SJCRH30 (cell line): Measurements from ENCODE around the gene SBF2. TPM values are rescaled to one million over a fixed set of nuclear protein-coding genes. Genes with fewer than 3 reads are reported as not detected.
A peak's percentile ranks its signal among the peaks of the same experiment; 100 is the strongest.

ENCODE experiments used
- DNase-seq, 2 experiments: peaks; one replicate each; pipeline ENCODE4 v3.0.0-alpha.2; 2015 to 2020
- H3K27ac ChIP-seq: fragments of 250-450 bp; sonication (Bioruptor Pico); 2 replicates; pipeline ENCODE4 v1.5.1; 2020; ENCODE audit warnings: mild to moderate bottlenecking, moderate library complexity
- H3K27me3 ChIP-seq: fragments of 250-450 bp; sonication (Bioruptor Pico); 2 replicates; pipeline ENCODE4 v1.5.1; 2020; ENCODE audit warnings: mild to moderate bottlenecking, moderate library complexity
- H3K36me3 ChIP-seq: fragments of 250-450 bp; sonication (Bioruptor Pico); 2 replicates; pipeline ENCODE4 v1.5.1; 2020; ENCODE audit warnings: mild to moderate bottlenecking, moderate library complexity
- H3K4me1 ChIP-seq: fragments of 250-450 bp; sonication (Bioruptor Pico); 2 replicates; pipeline ENCODE4 v1.5.1; 2020; ENCODE audit warnings: mild to moderate bottlenecking, moderate library complexity
- H3K4me3 ChIP-seq: fragments of 250-450 bp; sonication (Bioruptor Pico); 2 replicates; pipeline ENCODE4 v1.5.1; 2020; ENCODE audit warnings: mild to moderate bottlenecking, moderate library complexity
- H3K9me3 ChIP-seq: fragments of 250-450 bp; sonication (Bioruptor Pico); replicated peaks from 2 replicates; pipeline ENCODE4 v1.5.1; 2020; ENCODE audit warnings: mild to moderate bottlenecking, moderate library complexity
- total RNA-seq: library from RNA; depleted of rRNA; stranded (reverse); fragments of >200 nt; shearing (Covaris generic); gene quantifications from 2 replicates; pipeline ENCODE4 v1.2.3, GENCODE V29; 2014

SBF2 gene
- total RNA-seq, 1 experiment from 2014 or later: 34.7 TPM

DNA sequence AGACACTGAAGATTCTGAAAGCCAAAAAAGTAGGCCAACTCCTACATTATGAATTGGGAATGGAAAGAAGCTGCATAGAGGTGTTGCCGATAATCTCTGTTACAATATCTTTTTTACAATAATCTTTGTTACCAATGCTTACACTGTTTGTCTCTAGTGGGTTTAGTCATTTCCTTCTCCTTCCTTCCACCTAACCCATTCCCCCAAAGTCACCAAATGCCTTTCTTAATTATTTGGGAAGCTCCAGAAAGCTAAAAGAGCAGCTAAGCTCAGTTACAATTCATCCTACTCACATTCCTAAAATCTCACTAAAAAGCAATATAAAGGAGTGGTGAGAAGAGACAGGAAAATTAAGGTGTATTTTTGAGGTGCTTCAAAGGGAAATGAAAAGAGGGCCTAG lies 316.5 kb downstream of the SBF2 start:
- DNase-seq: no peak
- Histone ChIP-seq H3K4me3 (no peak overlapping the region), H3K4me1 (no peaks in the 10 kb centered on the region), H3K27ac (no peak overlapping the region), H3K27me3 (no peaks in the 10 kb centered on the region), H3K9me3 (no peaks in the 10 kb centered on the region), H3K36me3 (peaks cover 10% of the 10 kb centered on the region; the same call in 1 of the 2 replicates)

DNA sequence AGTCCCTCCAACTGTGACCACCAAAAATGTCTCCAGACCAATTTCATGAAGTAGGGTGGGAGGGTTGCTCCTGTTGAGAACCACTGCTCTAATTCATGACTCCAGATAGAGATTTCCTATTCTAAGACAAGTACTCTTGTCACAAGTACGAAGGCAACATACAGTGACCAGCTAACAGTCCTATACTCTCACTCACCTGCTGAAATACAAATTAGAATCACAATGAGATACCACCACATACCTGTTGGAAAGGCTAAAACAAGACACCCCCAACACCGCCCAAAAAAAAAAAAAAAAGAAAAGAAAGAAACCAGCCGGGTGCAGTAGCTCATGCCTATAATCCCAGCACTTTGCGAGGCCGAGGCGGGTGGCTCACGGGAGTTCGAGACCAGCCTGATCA lies 319.6 kb downstream of the SBF2 start:
- no peak for DNase-seq
- peaks cover 8% of the 10 kb centered on the region for H3K36me3 ChIP-seq
- no peaks in the 10 kb centered on the region for H3K9me3 ChIP-seq
- H3K4me3 ChIP-seq: no peak overlapping the region
- H3K27me3 ChIP-seq: no peaks in the 10 kb centered on the region
- H3K27ac ChIP-seq: no peak overlapping the region
- H3K4me1 ChIP-seq: no peaks in the 10 kb centered on the region

DNA sequence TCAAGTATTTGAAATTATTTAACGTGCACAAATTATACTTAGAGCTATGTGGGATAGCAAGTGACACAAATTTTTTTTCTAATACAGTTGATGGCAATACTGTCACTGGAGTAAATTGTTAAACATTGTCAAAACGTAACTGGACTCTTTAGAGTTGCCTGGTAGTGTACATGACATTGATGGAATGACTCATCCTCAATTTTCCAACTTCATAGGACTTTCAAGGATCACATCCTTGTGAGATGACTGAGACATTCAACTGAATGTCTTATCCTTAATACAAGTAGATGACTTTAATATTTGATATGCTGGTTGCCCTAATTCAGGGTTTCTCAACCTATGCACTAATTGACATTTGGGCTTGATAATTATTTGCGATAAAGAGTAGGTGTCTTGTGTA lies 320.1 kb downstream of the SBF2 start:
- no peak for DNase-seq
- no peak overlapping the region for H3K27ac ChIP-seq
- H3K36me3 ChIP-seq: peaks cover 5% of the 10 kb centered on the region
- no peaks in the 10 kb centered on the region for H3K9me3 ChIP-seq
- H3K4me3 ChIP-seq: no peak overlapping the region
- H3K4me1 ChIP-seq: no peaks in the 10 kb centered on the region
- H3K27me3 ChIP-seq: no peaks in the 10 kb centered on the region

DNA sequence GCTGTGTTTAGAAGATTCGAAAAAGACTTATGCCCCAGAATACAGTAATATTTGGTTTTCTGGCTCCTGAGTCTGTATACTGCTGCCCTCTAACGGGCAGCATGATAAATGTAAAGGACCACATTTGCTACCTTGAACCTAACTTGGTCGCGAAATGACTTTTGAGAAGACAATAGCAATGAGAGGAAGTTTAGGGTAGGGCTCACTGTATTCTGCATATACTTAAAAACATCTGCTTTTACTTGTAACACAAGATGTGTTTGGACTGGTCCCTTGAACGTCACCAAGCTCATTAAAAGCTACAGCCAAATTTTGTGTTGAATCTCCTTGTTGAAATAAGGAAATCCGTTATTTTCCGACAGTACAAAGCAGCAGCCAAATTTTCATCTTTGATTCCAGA lies 321.0 kb downstream of the SBF2 start:
- Histone ChIP-seq H3K27ac (no peak overlapping the region), H3K4me3 (no peak overlapping the region)
- DNase-seq: peak in 1 of 2 experiments; percentile 7

DNA sequence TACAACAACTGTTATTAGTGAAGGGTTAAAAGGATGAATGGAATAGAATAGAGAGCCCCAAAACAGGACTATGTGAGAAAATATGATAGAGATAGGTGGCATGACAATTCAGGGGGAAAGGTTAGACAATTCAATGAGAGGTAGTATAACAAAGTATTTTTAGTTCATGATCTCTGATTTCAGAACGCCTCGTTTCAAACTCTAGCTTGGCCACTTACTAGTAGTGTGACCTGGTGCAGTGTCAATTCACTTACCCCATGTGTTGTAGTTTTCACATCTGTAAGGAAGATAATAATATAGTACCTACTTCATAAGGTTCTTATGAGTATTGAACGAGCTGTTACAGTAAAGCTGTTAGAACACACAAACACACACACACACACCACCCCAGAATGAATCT lies 322.1 kb downstream of the SBF2 start:
- Histone ChIP-seq H3K9me3 (no peaks in the 10 kb centered on the region), H3K27me3 (no peaks in the 10 kb centered on the region), H3K4me3 (no peak overlapping the region), H3K4me1 (no peaks in the 10 kb centered on the region), H3K36me3 (peaks cover 7% of the 10 kb centered on the region), H3K27ac (no peak overlapping the region)
- DNase-seq: no peak

More for the DNA sequence above, 321.0 kb downstream of the SBF2 start:
- Histone ChIP-seq H3K27me3 (no peaks in the 10 kb centered on the region), H3K4me1 (no peaks in the 10 kb centered on the region), H3K9me3 (no peaks in the 10 kb centered on the region), H3K36me3 (peaks cover 6% of the 10 kb centered on the region)

DNA sequence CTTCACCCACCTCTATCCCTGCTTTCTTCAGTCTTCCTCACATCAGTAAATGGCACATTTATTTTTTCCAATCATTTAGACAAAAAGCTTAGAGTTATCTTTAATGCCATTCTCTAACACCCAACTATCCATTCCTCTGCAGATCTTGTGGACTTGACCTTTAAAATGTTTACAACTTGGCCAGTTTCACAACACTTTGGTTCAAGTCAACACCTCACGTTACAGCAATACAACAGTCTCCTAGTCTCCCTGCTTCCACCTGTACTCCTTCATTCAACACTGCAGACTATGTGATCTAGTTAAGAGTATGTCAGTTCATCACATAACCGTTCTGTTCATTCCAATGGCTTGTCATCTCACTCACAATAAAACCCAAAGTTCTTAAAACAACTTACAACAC lies 325.0 kb downstream of the SBF2 start:
- Histone ChIP-seq H3K27ac (no peak overlapping the region), H3K27me3 (no peaks in the 10 kb centered on the region), H3K36me3 (peaks cover 8% of the 10 kb centered on the region), H3K9me3 (no peaks in the 10 kb centered on the region), H3K4me3 (no peak overlapping the region), H3K4me1 (no peaks in the 10 kb centered on the region)
- DNase-seq: no peak

DNA sequence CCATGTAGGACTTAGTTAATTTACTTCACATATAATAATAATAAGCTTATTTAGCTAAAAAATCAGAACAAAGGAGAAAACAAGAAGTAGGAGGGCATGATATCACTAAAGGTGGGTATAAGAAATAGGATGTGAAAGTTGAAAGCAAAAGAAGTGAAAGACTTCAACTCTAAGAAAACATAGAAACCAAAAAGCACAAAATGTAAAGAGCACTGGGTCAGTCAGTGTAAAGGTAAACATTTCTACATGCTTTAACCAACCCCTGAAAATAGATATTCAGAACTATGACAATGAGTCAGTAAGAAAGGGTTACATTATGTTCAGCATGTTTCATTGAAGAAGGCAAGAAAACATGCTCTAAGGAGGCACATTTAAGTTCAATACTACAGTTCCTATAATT lies 331.3 kb downstream of the SBF2 start:
- no peaks in the 10 kb centered on the region for H3K27me3 ChIP-seq
- H3K4me3 ChIP-seq: no peak overlapping the region
- no peaks in the 10 kb centered on the region for H3K9me3 ChIP-seq
- H3K4me1 ChIP-seq: no peaks in the 10 kb centered on the region
- no peak overlapping the region for H3K27ac ChIP-seq
- no peak for DNase-seq
- peaks cover 14% of the 10 kb centered on the region for H3K36me3 ChIP-seq

DNA sequence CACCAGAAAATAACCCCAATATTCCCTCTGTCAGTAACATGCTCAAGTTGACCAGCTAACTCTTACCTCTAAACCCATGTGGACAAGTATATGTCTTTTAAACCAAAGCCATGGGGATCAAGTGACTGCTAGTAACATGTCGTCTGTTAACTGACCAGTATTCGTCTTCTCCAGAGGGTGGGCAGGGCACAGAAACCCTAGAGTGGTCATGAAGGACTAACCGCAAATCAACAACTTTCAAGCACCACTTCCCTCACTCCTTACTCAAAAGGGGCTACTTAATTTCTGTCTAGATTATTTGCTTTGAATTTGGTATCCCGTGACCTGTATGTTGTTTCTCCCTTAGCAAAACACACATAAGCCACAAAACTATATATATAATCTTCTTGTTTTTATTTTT lies 336.9 kb downstream of the SBF2 start:
- Histone ChIP-seq H3K36me3 (peaks cover 5% of the 10 kb centered on the region), H3K9me3 (no peaks in the 10 kb centered on the region), H3K4me1 (no peaks in the 10 kb centered on the region), H3K27me3 (no peaks in the 10 kb centered on the region), H3K27ac (no peak overlapping the region), H3K4me3 (no peak overlapping the region)
- DNase-seq: no peak

DNA sequence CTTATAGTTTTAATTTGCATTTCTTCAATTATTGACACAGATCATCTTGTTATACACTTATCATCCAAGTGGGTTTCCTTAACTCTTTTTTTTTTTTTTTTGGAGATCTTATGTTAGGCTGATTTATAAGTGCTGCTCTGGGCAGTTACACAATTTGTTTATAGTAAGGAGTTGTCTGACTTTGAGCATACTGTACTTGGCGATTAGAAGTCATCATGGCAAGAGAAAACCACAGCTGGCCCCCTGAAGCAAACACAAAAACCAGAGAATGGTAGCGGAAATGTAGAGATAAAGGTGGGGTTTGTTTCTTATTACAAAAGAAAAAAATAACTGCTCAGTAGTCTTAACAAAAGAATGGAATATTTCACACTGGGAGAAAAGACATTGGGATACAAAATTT lies 337.5 kb downstream of the SBF2 start:
- no peak overlapping the region for H3K27ac ChIP-seq
- no peaks in the 10 kb centered on the region for H3K9me3 ChIP-seq
- H3K27me3 ChIP-seq: no peaks in the 10 kb centered on the region
- no peaks in the 10 kb centered on the region for H3K4me1 ChIP-seq
- DNase-seq: no peak
- H3K4me3 ChIP-seq: no peak overlapping the region
- peaks cover 5% of the 10 kb centered on the region for H3K36me3 ChIP-seq

DNA sequence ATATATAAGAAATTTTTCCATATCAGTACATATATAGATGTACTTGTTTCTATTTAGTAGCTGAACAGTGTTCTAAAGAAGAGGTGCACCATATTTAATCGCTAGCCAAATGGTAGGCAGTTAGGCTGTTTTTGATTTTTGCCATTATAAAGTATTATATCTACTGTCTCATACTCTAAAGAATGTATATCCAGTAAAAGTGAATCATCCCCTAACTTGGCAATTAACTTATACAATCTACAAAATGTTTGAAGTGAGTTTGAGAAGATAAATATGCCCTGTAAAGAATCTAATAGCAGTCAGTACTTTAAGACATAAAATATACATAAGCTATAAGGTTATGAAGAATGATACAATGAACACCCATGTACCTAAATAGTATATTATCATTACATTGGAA lies 338.6 kb downstream of the SBF2 start:
- Histone ChIP-seq H3K4me1 (no peaks in the 10 kb centered on the region), H3K27ac (no peak overlapping the region), H3K9me3 (no peaks in the 10 kb centered on the region), H3K27me3 (no peaks in the 10 kb centered on the region), H3K4me3 (no peak overlapping the region), H3K36me3 (peaks cover 5% of the 10 kb centered on the region)
- no peak for DNase-seq

DNA sequence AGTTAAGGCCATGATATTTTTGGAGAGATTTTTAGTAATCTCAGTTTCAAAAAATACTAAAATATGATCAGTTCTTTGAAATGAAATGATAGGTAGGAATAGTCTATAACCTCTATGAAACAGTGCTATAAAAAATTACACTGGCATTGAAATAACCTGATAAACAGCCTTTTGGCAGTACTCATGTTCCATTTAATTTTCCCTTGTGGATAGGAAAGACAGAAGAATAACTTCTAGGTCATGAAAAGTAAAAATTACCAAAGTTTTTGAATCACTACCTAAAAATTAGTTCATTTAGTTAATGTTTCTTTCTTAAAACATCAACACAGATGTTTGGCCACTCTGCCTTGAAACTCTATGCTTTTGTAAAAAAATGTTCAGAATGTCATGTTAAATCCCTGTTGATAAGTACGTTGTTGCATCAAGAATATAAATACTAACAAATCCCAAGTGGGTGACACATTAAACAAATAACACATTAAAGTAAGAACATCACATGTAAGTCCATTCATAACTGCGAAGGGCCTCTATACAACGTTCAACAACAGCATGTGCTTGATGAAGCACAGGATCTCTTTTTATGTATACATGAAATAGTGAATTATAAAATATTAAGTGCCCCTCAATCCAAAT lies 339.9 kb downstream of the SBF2 start:
- Histone ChIP-seq H3K27ac (no peak overlapping the region), H3K9me3 (no peaks in the 10 kb centered on the region), H3K27me3 (no peaks in the 10 kb centered on the region), H3K4me3 (no peak overlapping the region), H3K36me3 (no peaks in the 10 kb centered on the region), H3K4me1 (no peaks in the 10 kb centered on the region)
- DNase-seq: no peak

DNA sequence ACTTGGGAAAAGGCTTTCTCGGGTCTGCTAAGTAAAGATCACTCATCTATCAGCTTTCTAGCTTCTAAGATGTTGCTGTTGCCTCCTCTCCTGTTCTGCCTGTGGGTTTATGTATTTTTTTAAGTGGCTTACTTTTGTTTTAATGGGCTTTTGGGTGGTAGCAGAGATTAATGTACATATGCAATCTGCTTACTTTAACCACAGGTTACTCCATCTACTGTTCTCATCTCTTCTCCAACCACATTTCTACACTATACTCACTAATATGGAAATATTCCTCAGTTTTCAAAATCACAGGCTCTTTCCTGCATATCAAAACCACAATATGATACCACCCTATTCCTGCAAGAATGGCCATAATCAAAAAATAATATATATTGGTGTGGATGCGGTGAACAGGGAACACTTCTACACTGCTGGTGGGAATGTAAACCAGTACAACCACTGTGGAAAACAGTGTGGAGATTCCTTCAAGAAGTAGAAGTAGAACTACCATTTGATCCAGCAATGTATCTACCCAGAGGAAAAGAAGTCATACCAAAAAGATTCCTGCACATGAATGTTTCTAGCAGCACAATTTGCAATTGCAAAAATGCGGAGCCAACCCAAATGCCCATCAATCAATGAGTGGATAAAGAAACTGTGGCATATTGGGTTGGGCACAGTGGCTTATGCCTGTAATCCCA lies 341.4 kb downstream of the SBF2 start:
- Histone ChIP-seq H3K9me3 (no peaks in the 10 kb centered on the region), H3K27ac (no peak overlapping the region), H3K27me3 (no peaks in the 10 kb centered on the region), H3K36me3 (no peaks in the 10 kb centered on the region), H3K4me1 (no peaks in the 10 kb centered on the region), H3K4me3 (no peak overlapping the region)
- DNase-seq: no peak

DNA sequence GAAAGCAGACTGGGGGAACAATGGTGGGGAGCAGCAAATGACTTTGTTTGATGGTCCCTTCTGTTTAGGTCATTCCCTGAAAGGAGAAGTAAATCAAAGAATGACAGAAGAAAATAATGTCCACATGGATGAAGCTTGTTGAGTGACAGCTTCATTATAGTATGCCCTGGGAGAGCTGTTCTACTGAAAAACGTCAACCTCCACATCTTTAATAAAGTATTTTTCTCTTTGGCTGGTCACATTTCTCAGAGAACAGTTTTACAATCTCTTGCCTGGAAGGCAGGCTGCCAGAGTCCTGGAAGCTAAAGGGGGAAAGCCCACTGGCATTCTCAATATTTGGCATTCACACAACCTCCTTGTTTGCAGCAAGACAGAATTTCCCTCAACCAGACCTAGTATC lies 342.2 kb downstream of the SBF2 start:
- H3K4me1 ChIP-seq: no peaks in the 10 kb centered on the region
- no peak for DNase-seq
- H3K4me3 ChIP-seq: no peak overlapping the region
- no peak overlapping the region for H3K27ac ChIP-seq
- H3K27me3 ChIP-seq: no peaks in the 10 kb centered on the region
- H3K36me3 ChIP-seq: peaks cover 3% of the 10 kb centered on the region; the same call in 1 of the 2 replicates
- no peaks in the 10 kb centered on the region for H3K9me3 ChIP-seq

DNA sequence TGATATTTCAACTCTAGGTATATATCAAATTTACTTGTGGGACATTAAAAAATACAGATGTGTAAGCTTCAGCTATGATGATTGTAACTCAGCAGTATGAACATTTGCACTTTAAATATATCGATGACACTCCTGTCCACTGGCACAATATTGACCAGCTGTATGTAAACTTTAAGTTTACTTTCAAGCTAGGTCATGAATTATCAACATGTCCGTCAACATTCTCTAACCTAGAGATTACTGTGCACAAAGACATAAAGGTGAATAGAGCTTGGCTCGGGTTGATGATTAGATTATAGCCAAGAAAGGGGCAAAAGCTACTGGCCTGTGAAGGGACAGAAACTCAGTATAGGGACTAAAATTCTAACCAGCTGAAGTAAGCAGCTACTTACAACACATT lies 343.6 kb downstream of the SBF2 start:
- Histone ChIP-seq H3K36me3 (peaks cover 3% of the 10 kb centered on the region; the same call in 1 of the 2 replicates), H3K4me1 (no peaks in the 10 kb centered on the region), H3K4me3 (no peak overlapping the region), H3K27ac (no peak overlapping the region), H3K27me3 (no peaks in the 10 kb centered on the region), H3K9me3 (0 out of 2 replicates have a peak, but pooled peaks cover 5% of the 10 kb centered on the region)
- DNase-seq: no peak

DNA sequence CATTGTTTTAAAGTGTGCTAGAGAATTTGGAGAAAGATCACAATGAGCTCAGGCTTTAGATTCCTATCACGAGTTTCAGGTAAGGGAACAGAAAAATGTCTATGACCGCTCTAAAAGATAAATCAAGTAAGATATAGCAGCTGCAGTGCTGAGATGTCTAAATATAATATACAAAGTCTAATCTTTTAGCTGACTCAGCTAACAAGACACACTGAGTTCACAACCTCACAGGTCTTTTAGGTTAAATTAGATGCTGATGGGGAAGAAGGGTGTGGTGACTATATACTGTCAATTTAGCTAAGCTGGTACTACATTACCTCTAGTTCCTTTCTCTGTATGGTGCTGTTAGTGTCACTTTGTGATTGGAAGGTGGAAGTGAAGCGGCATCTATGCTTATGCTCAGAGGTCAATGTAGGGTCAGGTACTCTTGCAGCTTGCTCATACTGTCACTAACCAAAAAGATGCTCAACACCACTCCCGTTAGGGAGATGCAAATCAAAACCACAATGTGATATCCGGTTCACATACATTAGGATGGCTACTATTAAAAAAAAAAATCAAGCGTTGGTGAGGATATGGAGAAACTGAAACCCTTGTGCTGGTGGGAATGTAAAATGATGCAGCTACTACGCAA lies 346.7 kb downstream of the SBF2 start:
- Histone ChIP-seq H3K27ac (no peak overlapping the region), H3K9me3 (0 out of 2 replicates have a peak, but pooled peaks cover 5% of the 10 kb centered on the region), H3K4me3 (no peak overlapping the region), H3K4me1 (no peaks in the 10 kb centered on the region), H3K36me3 (peaks cover 3% of the 10 kb centered on the region; the same call in 1 of the 2 replicates), H3K27me3 (no peaks in the 10 kb centered on the region)
- DNase-seq: no peak
